IMR-90 (cell line): ENCODE measurements around the gene PCDHA1. TPM values are rescaled to one million over a fixed set of nuclear protein-coding genes. Genes with fewer than 3 reads are reported as not detected.

Source experiments
- ATAC-seq: fragments of 200-7000 bp; cut with Tn5 transposase; 2 replicates; pipeline ENCODE4 v1.9.1; 2020; ENCODE audit warnings: low read depth, mild to moderate bottlenecking, moderate library complexity
- BruUV-seq: library from RNA; stranded (reverse); fragments of 400-500 nt; replicated peaks from 2 replicates; lab custom pipeline; 2021; lab: Mats Ljungman, UMichigan
- CTCF ChIA-PET: fragments of 300-600 bp; formaldehyde crosslinking; extraction: SDS; loops from one replicate; lab custom pipeline; 2021; ENCODE audit warnings: antibody characterized with exemption; lab: Yijun Ruan, JAX
- POLR2A ChIA-PET: fragments of 300-600 bp; sonication (Branson Sonifier 250); formaldehyde crosslinking; loops from one replicate; lab custom pipeline; 2022; ENCODE audit warnings: antibody characterized with exemption; ENCODE audit not compliant: unreplicated experiment; lab: Charles Lee
- DNase-seq: peaks from one replicate; pipeline ENCODE4 v3.0.0; 2013
- H2AFZ ChIP-seq: replicated peaks from 2 replicates; pipeline ENCODE3; 2013; ENCODE audit warnings: low read length, mild to moderate bottlenecking; ENCODE audit not compliant: poor library complexity
- H2AK5ac ChIP-seq: 2 replicates; pipeline ENCODE4 v1.6.1; 2013; ENCODE audit warnings: low read depth, low read length, inconsistent platforms
- H2AK9ac ChIP-seq: replicated peaks from 2 replicates; pipeline ENCODE3; 2013; ENCODE audit warnings: mild to moderate bottlenecking, low read depth, low read length, moderate library complexity; ENCODE audit not compliant: poor library complexity
- H2BK120ac ChIP-seq: 2 replicates; pipeline ENCODE4 v1.6.1; 2013; ENCODE audit warnings: low read depth, low read length, inconsistent platforms
- H2BK15ac ChIP-seq: 3 replicates; pipeline ENCODE4 v1.6.1; 2013; ENCODE audit warnings: low read depth, low read length, inconsistent platforms
- H2BK20ac ChIP-seq: 2 replicates; pipeline ENCODE4 v1.6.1; 2013; ENCODE audit warnings: low read depth, mild to moderate bottlenecking, inconsistent platforms, low read length, moderate library complexity
- H2BK5ac ChIP-seq: 2 replicates; pipeline ENCODE4 v1.6.1; 2013; ENCODE audit warnings: mild to moderate bottlenecking, low read depth, low read length, inconsistent platforms; ENCODE audit not compliant: poor library complexity, severe bottlenecking
- H3K14ac ChIP-seq: replicated peaks from 2 replicates; pipeline ENCODE4 v1.6.1; 2013; ENCODE audit warnings: low read depth, low read length, inconsistent platforms
- H3K18ac ChIP-seq: 2 replicates; pipeline ENCODE4 v1.6.1; 2013; ENCODE audit warnings: low read depth, low read length, control low read depth
- H3K23ac ChIP-seq: 2 replicates; pipeline ENCODE4 v1.6.1; 2013; ENCODE audit warnings: low read depth, low read length, inconsistent platforms
- H3K27ac ChIP-seq: 2 replicates; pipeline ENCODE4 v1.5.1; 2013; ENCODE audit warnings: mild to moderate bottlenecking, control low read depth, low read length; ENCODE audit not compliant: insufficient read depth
- H3K27me3 ChIP-seq: 2 replicates; pipeline ENCODE4 v1.6.1; 2013; ENCODE audit warnings: low read length; ENCODE audit not compliant: control insufficient read depth, insufficient read depth
- H3K36me3 ChIP-seq: 2 replicates; pipeline ENCODE4 v1.6.1; 2013; ENCODE audit warnings: low read length, mixed read lengths; ENCODE audit not compliant: control insufficient read depth, insufficient read depth
- H3K4ac ChIP-seq: 2 replicates; pipeline ENCODE4 v1.6.1; 2013; ENCODE audit warnings: low read depth, low read length, inconsistent platforms
- H3K4me1 ChIP-seq: 2 replicates; pipeline ENCODE4 v1.6.1; 2013; ENCODE audit warnings: low read length, mixed read lengths; ENCODE audit not compliant: control insufficient read depth, insufficient read depth
- H3K4me2 ChIP-seq: 2 replicates; pipeline ENCODE4 v1.6.1; 2013; ENCODE audit warnings: low read depth, mild to moderate bottlenecking, control low read depth, low read length, moderate library complexity
- H3K4me3 ChIP-seq: 2 replicates; pipeline ENCODE4 v1.5.1; 2013; ENCODE audit warnings: low read depth, mild to moderate bottlenecking, control low read depth, low read length, moderate library complexity; ENCODE audit not compliant: insufficient read depth
- H3K56ac ChIP-seq: 2 replicates; pipeline ENCODE4 v1.6.1; 2013; ENCODE audit warnings: low read length, inconsistent platforms; ENCODE audit not compliant: insufficient read depth; ENCODE audit errors: extremely low read depth
- H3K79me1 ChIP-seq, 2 experiments: 2 replicates each; pipeline ENCODE4 v1.6.1; 2013; ENCODE audit warnings: low read length in 2 of 2, inconsistent platforms in 1 of 2, low read depth in 1 of 2
- H3K9ac ChIP-seq: 2 replicates; pipeline ENCODE4 v1.6.1; 2013; ENCODE audit warnings: low read depth, low read length, control low read depth
- H3K9me1 ChIP-seq: 2 replicates; pipeline ENCODE4 v1.6.1; 2013; ENCODE audit warnings: low read length, inconsistent platforms; ENCODE audit not compliant: insufficient read depth
- H3K9me3 ChIP-seq: 2 replicates; pipeline ENCODE4 v1.6.1; 2013; ENCODE audit warnings: low read length; ENCODE audit not compliant: control insufficient read depth, insufficient read depth
- H4K20me1 ChIP-seq: 2 replicates; pipeline ENCODE4 v1.6.1; 2013; ENCODE audit warnings: low read length, inconsistent platforms; ENCODE audit not compliant: insufficient read depth
- H4K5ac ChIP-seq: 2 replicates; pipeline ENCODE4 v1.6.1; 2013; ENCODE audit warnings: mild to moderate bottlenecking, low read depth, low read length, control low read depth
- H4K8ac ChIP-seq, 2 experiments: 2 replicates each; pipeline ENCODE4 v1.6.1; 2013; ENCODE audit warnings: low read depth in 2 of 2, low read length in 2 of 2, control low read depth in 1 of 2, inconsistent platforms in 1 of 2
- H4K91ac ChIP-seq: 2 replicates; pipeline ENCODE4 v1.6.1; 2013; ENCODE audit warnings: low read depth, low read length, inconsistent platforms; ENCODE audit not compliant: insufficient read depth
- BHLHE40 ChIP-seq: fragments of 150-350 bp; IDR thresholded peaks from 2 replicates; pipeline ENCODE4 v1.6.1; 2016; ENCODE audit warnings: mild to moderate bottlenecking, low read depth, low read length
- CEBPB ChIP-seq: IDR thresholded peaks from 2 replicates; pipeline ENCODE4 v1.6.1; 2012; ENCODE audit warnings: low read depth, low read length, improper control_type of control experiment
- CHD1 ChIP-seq: IDR thresholded peaks from 2 replicates; pipeline ENCODE4 v1.6.1; 2012; ENCODE audit warnings: low read depth, low read length, improper control_type of control experiment
- FOS ChIP-seq: fragments of 150-350 bp; IDR thresholded peaks from 2 replicates; pipeline ENCODE4 v1.6.1; 2016; ENCODE audit warnings: low read depth, low read length
- MAFK ChIP-seq: IDR thresholded peaks from 2 replicates; pipeline ENCODE4 v1.6.1; 2012; ENCODE audit warnings: low read depth, low read length, improper control_type of control experiment
- MAZ ChIP-seq: IDR thresholded peaks from 2 replicates; pipeline ENCODE4 v1.6.1; 2012; ENCODE audit warnings: low read depth, mild to moderate bottlenecking, low read length, improper control_type of control experiment, moderate library complexity, borderline replicate concordance
- MXI1 ChIP-seq: IDR thresholded peaks from 2 replicates; pipeline ENCODE4 v1.6.1; 2012; ENCODE audit warnings: low read depth, mild to moderate bottlenecking, low read length, moderate library complexity, borderline replicate concordance
- NFE2L2 ChIP-seq: fragments of 150-350 bp; IDR thresholded peaks from 2 replicates; pipeline ENCODE4 v1.6.1; 2016; ENCODE audit warnings: low read depth, mild to moderate bottlenecking, low read length
- POLR2A ChIP-seq: IDR thresholded peaks from 2 replicates; pipeline ENCODE4 v1.6.1; 2012; ENCODE audit warnings: mild to moderate bottlenecking, low read depth, low read length
- RAD21 ChIP-seq: IDR thresholded peaks from 2 replicates; pipeline ENCODE4 v1.6.1; 2012; ENCODE audit warnings: low read length, improper control_type of control experiment
- RCOR1 ChIP-seq: IDR thresholded peaks from 2 replicates; pipeline ENCODE4 v1.6.1; 2012; ENCODE audit warnings: mild to moderate bottlenecking, low read length, improper control_type of control experiment; ENCODE audit not compliant: insufficient replicate concordance
- RFX5 ChIP-seq: IDR thresholded peaks from 2 replicates; pipeline ENCODE4 v1.8.0; 2012; ENCODE audit warnings: low read depth, mild to moderate bottlenecking, low read length, moderate library complexity
- SMC3 ChIP-seq: fragments of 150-350 bp; IDR thresholded peaks from 2 replicates; pipeline ENCODE4 v1.6.1; 2016; ENCODE audit warnings: low read depth, mild to moderate bottlenecking, antibody characterized with exemption, low read length, moderate library complexity
- dilution Hi-C: fragments of 300-500 bp; cut with HindIII; formaldehyde crosslinking; loops from one replicate; pipeline ENCODE4 v1.14.3; 2018; ENCODE audit warnings: low sequenced_read_pairs; ENCODE audit not compliant: unreplicated experiment
- in situ Hi-C: fragments of 300-500 bp; cut with MboI; formaldehyde crosslinking; loops from 3 replicates; pipeline ENCODE4 v1.14.3; 2019; ENCODE audit warnings: low sequenced_read_pairs, inconsistent platforms, mixed read lengths
- intact Hi-C: fragments of 100-400 bp; cut with micrococcal nuclease; formaldehyde crosslinking; loops from 2 replicates; pipeline ENCODE4 v1.10.0; 2022
- polyA plus RNA-seq, 3 experiments: library from polyadenylated mRNA; depleted of rRNA; stranded (reverse); fragments of >200 nt; gene quantifications; 2 replicates each; pipeline ENCODE4 v1.2.3, GENCODE V29; 2012; ENCODE audit warnings: low replicate concordance in 1 of 3
- total RNA-seq: library from RNA; depleted of rRNA; stranded (reverse); fragments of >200 nt; gene quantifications from 2 replicates; pipeline ENCODE4 v1.2.3, GENCODE V29; 2012
- TF ChIP-seq, protein P1 (sequence below): conservative IDR thresholded peaks from 2 replicates; pipeline ENCODE4 v1.5.1; 2012; ENCODE audit warnings: mild to moderate bottlenecking, low read depth, low read length, improper control_type of control experiment
- TF ChIP-seq, protein P2 (sequence below): fragments of 150-350 bp; IDR thresholded peaks from 2 replicates; pipeline ENCODE4 v1.6.1; 2017; ENCODE audit warnings: mild to moderate bottlenecking, antibody characterized with exemption, low read length, low read depth
- TF ChIP-seq, protein P3 (sequence below): fragments of 150-350 bp; IDR thresholded peaks from 2 replicates; pipeline ENCODE4 v1.6.1; 2016; ENCODE audit warnings: low read depth, mild to moderate bottlenecking, low read length, moderate library complexity, borderline replicate concordance

The PCDHA1 gene
- total and polyA plus RNA-seq, 2 of the 4 experiments (the other 2 are of a cell fraction), result under 0.01 to 0.05 TPM

DNA sequence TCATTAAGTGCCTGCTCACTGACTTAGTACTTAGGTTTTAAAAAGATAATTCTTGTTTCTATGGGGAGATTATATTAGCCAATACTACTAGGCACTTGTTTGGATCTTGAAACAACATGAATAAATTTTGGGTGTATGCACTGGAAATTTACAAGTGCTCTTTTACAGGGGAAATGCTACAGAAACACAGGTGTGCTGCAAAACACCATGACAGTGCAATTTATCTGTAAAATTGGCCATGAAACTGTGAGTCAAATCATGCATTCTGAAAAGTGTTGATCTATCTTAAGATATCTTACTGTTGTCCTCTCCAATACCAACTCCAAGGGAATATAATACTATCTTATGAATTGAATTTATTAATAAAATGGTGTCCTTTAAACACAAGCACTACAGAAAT lies 253.1 kb downstream of the PCDHA1 start:
- no peaks in the 10 kb centered on the region for H3K36me3 ChIP-seq
- H3K27ac ChIP-seq, result no peak overlapping the region
- ChIA-PET CTCF (no interaction called here), POLR2A (no interaction called here)
- no peak overlapping the region for H2AFZ ChIP-seq
- H3K56ac ChIP-seq, result no peak overlapping the region
- H2AK5ac ChIP-seq, result no peak overlapping the region
- no peak overlapping the region for H2BK20ac ChIP-seq
- dilution Hi-C loops (no loop called here), in situ Hi-C loops (no loop called here), intact Hi-C loops (no loop called here)
- H4K91ac ChIP-seq, result no peak overlapping the region
- H2BK120ac ChIP-seq, result no peak overlapping the region
- H2AK9ac ChIP-seq, result no peak overlapping the region
- no peaks in the 10 kb centered on the region for H3K4me1 ChIP-seq
- ATAC-seq, result no peak
- no peak overlapping the region for H3K9ac ChIP-seq
- TF ChIP-seq RCOR1, result no peak
- TF ChIP-seq, protein P1, sequence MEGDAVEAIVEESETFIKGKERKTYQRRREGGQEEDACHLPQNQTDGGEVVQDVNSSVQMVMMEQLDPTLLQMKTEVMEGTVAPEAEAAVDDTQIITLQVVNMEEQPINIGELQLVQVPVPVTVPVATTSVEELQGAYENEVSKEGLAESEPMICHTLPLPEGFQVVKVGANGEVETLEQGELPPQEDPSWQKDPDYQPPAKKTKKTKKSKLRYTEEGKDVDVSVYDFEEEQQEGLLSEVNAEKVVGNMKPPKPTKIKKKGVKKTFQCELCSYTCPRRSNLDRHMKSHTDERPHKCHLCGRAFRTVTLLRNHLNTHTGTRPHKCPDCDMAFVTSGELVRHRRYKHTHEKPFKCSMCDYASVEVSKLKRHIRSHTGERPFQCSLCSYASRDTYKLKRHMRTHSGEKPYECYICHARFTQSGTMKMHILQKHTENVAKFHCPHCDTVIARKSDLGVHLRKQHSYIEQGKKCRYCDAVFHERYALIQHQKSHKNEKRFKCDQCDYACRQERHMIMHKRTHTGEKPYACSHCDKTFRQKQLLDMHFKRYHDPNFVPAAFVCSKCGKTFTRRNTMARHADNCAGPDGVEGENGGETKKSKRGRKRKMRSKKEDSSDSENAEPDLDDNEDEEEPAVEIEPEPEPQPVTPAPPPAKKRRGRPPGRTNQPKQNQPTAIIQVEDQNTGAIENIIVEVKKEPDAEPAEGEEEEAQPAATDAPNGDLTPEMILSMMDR, result no peak
- TF ChIP-seq POLR2A, result no peak
- no peak for TF ChIP-seq MAFK
- TF ChIP-seq CHD1, result no peak
- no peak for TF ChIP-seq MAZ
- TF ChIP-seq NFE2L2, result no peak
- TF ChIP-seq, protein P2, sequence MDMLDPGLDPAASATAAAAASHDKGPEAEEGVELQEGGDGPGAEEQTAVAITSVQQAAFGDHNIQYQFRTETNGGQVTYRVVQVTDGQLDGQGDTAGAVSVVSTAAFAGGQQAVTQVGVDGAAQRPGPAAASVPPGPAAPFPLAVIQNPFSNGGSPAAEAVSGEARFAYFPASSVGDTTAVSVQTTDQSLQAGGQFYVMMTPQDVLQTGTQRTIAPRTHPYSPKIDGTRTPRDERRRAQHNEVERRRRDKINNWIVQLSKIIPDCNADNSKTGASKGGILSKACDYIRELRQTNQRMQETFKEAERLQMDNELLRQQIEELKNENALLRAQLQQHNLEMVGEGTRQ, result no peak
- TF ChIP-seq, protein P3, sequence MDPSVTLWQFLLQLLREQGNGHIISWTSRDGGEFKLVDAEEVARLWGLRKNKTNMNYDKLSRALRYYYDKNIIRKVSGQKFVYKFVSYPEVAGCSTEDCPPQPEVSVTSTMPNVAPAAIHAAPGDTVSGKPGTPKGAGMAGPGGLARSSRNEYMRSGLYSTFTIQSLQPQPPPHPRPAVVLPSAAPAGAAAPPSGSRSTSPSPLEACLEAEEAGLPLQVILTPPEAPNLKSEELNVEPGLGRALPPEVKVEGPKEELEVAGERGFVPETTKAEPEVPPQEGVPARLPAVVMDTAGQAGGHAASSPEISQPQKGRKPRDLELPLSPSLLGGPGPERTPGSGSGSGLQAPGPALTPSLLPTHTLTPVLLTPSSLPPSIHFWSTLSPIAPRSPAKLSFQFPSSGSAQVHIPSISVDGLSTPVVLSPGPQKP, result no peak
- TF ChIP-seq SMC3, result no peak
- TF ChIP-seq BHLHE40, result no peak
- TF ChIP-seq FOS, result no peak
- TF ChIP-seq MXI1, result no peak
- no peak for TF ChIP-seq RFX5
- no peak for TF ChIP-seq CEBPB
- TF ChIP-seq RAD21, result no peak
- no peak overlapping the region for H3K4me2 ChIP-seq
- no peak overlapping the region for H2BK15ac ChIP-seq
- H3K18ac ChIP-seq, result no peak overlapping the region
- H3K79me1 ChIP-seq, result no peaks in the 10 kb centered on the region
- no peak overlapping the region for H4K8ac ChIP-seq
- no TSS peak for BruUV-seq
- H3K23ac ChIP-seq, result no peak overlapping the region
- H3K4ac ChIP-seq, result no peak overlapping the region
- H3K9me3 ChIP-seq, result peaks cover 7% of the 10 kb centered on the region
- H3K9me1 ChIP-seq, result no peaks in the 10 kb centered on the region
- no peak for DNase-seq
- H3K27me3 ChIP-seq, result no peaks in the 10 kb centered on the region
- H2BK5ac ChIP-seq, result no peak overlapping the region
- H4K5ac ChIP-seq, result no peak overlapping the region
- H4K20me1 ChIP-seq, result no peaks in the 10 kb centered on the region
- H3K14ac ChIP-seq, result no peak overlapping the region
- no peak overlapping the region for H3K4me3 ChIP-seq
